VCaP (cell line): ENCODE data around the gene H2BW1.
"Not testable (repeated sequence)": the region's sequence is repeated elsewhere in the genome, so short reads cannot be mapped to it uniquely, and the experiment has no call there.

Experiments
- H3K27ac ChIP-seq: fragments of 450-650 bp; 2 replicates; pipeline ENCODE4 v1.5.1; 2017
- CTCF ChIP-seq: fragments of 450-650 bp; conservative IDR thresholded peaks from 2 replicates; pipeline ENCODE4 v1.5.1; 2017; ENCODE audit warnings: mild to moderate bottlenecking, moderate library complexity

H2BW1 gene

GRCh38 chrX:104013158-104013557, 350 bp downstream of the H2BW1 start:
- no peak for TF ChIP-seq CTCF

GRCh38 chrX:104008831-104009230, 4.7 kb downstream of the H2BW1 start:
- no peak for TF ChIP-seq CTCF

More at GRCh38 chrX:104013158-104013557, 350 bp downstream of the H2BW1 start:
- H3K27ac ChIP-seq = no peak overlapping the region

GRCh38 chrX:103999234-103999633, 14.3 kb downstream of the H2BW1 start:
- TF ChIP-seq CTCF = no peak
- no peak overlapping the region for H3K27ac ChIP-seq

More at GRCh38 chrX:104008831-104009230, 4.7 kb downstream of the H2BW1 start:
- H3K27ac ChIP-seq = no peak overlapping the region

GRCh38 chrX:103983508-103983907, 30.0 kb downstream of the H2BW1 start:
- not testable (repeated sequence) for H3K27ac ChIP-seq

- not testable (repeated sequence) for H3K27ac ChIP-seq
Observed at GRCh38 chrX:103962411-103963278, 50.9 kb downstream of the H2BW1 start, which contains the start of gene TMSB15B. Gene TMSB15B, plus strand, starts transcription at chrX:103962627.
